ENCODE measurements around the gene EIF3A.

Gene EIF3A

DNA sequence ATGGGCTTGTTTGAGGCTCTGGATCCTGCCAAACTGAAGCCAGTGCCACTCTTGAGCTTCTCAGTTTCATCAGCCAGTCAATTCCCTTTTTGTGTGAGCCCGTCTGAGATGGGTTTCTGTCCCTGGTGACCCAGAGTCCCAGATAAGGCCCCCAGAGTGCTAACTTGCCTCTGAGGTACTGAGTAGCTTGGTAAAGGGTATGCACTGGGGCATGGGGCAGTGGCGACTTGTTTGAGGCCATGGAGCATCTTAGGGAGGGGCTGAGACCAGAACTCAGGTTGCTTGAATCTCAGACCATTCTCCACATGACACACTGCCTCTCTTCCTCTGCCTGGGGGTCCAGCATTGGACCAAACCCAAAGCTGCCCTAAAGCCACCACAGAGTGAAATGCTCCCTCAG is 86.3 kb downstream of the EIF3A start:
- Histone ChIP-seq H3K36me3 (ENCODE audit: insufficient read depth, low read length) (no peaks in the 10 kb centered on the region), H3K27ac (ENCODE audit: low read depth, low read length) (no peak overlapping the region), H3K9me3 (ENCODE audit: low read length) (no peaks in the 10 kb centered on the region), H3K27me3 (ENCODE audit: control insufficient read depth in 1 of 2, insufficient read depth in 2 of 2, low read length in 2 of 2) (no peaks in the 10 kb centered on the region), H3K4me3 (ENCODE audit: low read depth in 1 of 2, low read length in 2 of 2) (no peak overlapping the region), H3K4me1 (ENCODE audit: insufficient read depth, low read length) (no peaks in the 10 kb centered on the region), H3K9ac (ENCODE audit: low read length) (no peak overlapping the region)

DNA sequence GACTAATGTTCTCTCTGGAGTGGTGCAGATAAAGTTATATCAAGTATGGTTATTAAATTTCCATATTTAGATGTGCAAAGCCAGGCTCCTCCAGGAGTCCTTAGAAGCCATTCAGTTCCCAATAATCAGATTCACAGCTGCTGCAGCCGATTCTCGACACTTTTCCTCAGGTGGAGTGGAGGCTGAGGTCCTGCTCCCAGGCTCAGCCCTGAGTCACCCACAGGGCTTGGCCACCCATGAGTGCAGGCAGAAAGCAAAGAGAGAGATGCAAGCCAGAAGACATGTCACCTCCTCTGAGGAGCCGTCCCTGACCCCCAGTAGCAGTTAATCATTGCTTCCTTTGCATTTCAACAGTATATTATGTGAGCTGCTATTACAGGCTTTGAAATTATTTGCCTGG is 87.4 kb downstream of the EIF3A start:
- Histone ChIP-seq H3K9ac (ENCODE audit: low read length) (no peak overlapping the region), H3K9me3 (ENCODE audit: low read length) (no peaks in the 10 kb centered on the region), H3K4me1 (ENCODE audit: insufficient read depth, low read length) (no peaks in the 10 kb centered on the region), H3K27ac (ENCODE audit: low read depth, low read length) (no peak overlapping the region), H3K36me3 (ENCODE audit: insufficient read depth, low read length) (no peaks in the 10 kb centered on the region), H3K27me3 (ENCODE audit: control insufficient read depth in 1 of 2, insufficient read depth in 2 of 2, low read length in 2 of 2) (no peaks in the 10 kb centered on the region), H3K4me3 (ENCODE audit: low read depth in 1 of 2, low read length in 2 of 2) (no peak overlapping the region)

DNA sequence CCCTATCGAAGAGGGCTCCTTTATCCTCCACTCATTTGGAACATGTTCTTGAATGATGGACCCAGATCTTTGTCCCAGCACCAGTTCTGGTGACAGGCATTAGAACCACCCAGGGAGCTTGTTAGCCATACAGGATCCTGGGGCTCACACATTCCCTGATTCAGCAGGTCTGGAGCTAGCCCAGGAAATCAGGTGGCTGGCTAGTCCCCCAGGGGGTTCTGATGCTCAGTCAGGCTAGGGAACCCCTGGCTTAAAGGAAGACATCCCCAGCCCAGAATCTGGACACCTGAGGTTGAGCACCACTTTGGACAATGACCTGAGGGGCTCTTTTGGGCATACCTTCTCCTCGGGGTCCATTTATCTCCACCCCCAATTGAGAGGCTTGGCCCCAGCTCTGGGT is 88.1 kb downstream of the EIF3A start:
- H3K27me3 ChIP-seq (ENCODE audit: control insufficient read depth in 1 of 2, insufficient read depth in 2 of 2, low read length in 2 of 2), result no peaks in the 10 kb centered on the region
- no peak overlapping the region for H3K27ac ChIP-seq (ENCODE audit: low read depth, low read length)
- no peaks in the 10 kb centered on the region for H3K4me1 ChIP-seq (ENCODE audit: insufficient read depth, low read length)
- no peak overlapping the region for H3K9ac ChIP-seq (ENCODE audit: low read length)
- no peaks in the 10 kb centered on the region for H3K9me3 ChIP-seq (ENCODE audit: low read length)
- no peak overlapping the region for H3K4me3 ChIP-seq (ENCODE audit: low read depth in 1 of 2, low read length in 2 of 2)
- H3K36me3 ChIP-seq (ENCODE audit: insufficient read depth, low read length), result no peaks in the 10 kb centered on the region

DNA sequence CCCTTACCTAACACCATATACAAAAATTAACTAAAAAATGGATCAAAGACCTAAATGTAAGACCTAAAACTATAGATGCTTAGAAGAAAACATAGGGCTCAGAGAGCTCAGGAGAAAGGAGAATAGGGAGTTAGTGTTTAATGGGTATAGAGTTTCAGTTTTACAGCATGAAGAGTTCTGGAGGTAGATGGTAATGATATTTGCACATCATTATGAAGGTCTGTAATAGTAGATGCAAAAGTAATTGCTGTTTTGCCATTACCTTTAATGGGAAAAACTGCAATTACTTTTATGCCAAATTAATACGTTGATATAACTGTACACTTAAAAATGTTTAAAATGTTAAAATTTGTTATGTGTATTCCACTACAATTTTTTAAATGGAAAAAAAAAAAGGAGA is 90.3 kb downstream of the EIF3A start:
- Histone ChIP-seq H3K9ac (ENCODE audit: low read length) (no peak overlapping the region), H3K4me3 (ENCODE audit: low read depth in 1 of 2, low read length in 2 of 2) (no peak overlapping the region), H3K27ac (ENCODE audit: low read depth, low read length) (no peak overlapping the region), H3K36me3 (ENCODE audit: insufficient read depth, low read length) (no peaks in the 10 kb centered on the region), H3K4me1 (ENCODE audit: insufficient read depth, low read length) (no peaks in the 10 kb centered on the region), H3K9me3 (ENCODE audit: low read length) (peaks cover 3% of the 10 kb centered on the region), H3K27me3 (ENCODE audit: control insufficient read depth in 1 of 2, insufficient read depth in 2 of 2, low read length in 2 of 2) (no peaks in the 10 kb centered on the region)

DNA sequence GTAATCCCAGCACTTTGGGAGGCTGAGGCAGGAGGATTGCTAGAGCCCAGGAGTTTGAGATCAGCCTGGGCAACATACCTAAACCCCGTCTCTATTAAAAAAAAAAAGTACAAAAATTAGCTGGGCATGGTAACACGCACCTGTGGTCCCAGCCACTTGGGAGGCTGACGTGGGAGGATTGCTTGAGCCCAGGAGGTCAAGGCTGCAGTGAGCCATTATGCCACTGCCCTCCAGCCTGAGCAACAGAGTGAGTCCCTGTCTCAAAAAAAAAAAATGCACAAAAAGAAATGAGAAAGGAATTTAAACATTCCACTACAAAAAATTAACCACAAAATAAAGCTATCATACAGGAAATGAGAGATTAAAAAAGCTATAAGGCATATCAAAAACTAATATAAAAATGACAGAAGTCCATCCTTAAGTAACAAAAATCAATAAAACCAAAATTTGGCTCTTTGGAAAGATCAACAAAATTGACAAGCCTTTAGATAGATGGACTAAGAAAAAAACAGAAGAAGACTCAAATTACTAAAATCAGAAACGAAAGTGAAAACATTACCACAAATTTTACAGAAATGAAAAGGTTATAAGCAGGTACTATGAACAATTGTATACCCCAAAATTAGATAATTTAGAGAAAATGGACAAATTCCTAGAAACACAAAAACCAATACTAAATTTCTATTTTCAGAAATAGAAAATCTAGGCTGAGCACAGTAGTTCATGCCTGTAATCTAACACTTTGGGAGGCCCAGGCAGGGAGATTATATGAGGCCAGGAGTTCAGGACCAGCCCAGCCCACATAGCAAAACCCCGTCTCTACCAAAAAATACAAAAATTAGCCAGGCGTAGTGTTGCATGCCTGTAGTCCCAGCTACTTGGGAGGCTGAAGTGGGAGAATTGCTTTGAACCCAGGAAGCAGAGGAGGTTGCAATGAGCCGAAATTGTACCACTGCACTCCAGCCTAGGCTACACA is 93.5 kb downstream of the EIF3A start:
- no peak overlapping the region for H3K4me3 ChIP-seq (ENCODE audit: low read depth in 1 of 2, low read length in 2 of 2)
- H3K27ac ChIP-seq (ENCODE audit: low read depth, low read length), result no peak overlapping the region
- no peak overlapping the region for H3K9ac ChIP-seq (ENCODE audit: low read length)
- no peaks in the 10 kb centered on the region for H3K4me1 ChIP-seq (ENCODE audit: insufficient read depth, low read length)
- peaks cover 3% of the 10 kb centered on the region for H3K9me3 ChIP-seq (ENCODE audit: low read length)
- no peaks in the 10 kb centered on the region for H3K27me3 ChIP-seq (ENCODE audit: control insufficient read depth in 1 of 2, insufficient read depth in 2 of 2, low read length in 2 of 2)
- no peaks in the 10 kb centered on the region for H3K36me3 ChIP-seq (ENCODE audit: insufficient read depth, low read length)

DNA sequence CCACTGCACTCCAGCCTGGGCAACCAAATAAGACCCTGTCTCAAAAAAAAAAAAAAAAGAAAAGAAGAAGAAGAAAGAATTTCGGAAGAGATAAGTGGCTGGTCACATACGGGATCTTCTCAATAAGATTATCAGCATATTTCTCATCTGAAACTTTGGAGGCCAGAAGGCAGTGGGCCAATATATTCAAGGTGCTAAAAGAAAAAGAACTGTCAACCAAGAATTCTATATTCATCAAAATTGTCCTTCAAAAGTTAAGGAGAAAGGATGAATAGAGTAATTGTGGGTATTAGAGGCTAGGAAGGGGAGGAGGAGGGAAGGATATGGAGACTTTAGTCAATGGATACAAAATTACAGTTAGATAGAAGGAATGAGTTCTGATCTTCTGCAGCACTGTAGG is 95.0 kb downstream of the EIF3A start:
- peaks cover 3% of the 10 kb centered on the region for H3K9me3 ChIP-seq (ENCODE audit: low read length)
- no peaks in the 10 kb centered on the region for H3K4me1 ChIP-seq (ENCODE audit: insufficient read depth, low read length)
- H3K36me3 ChIP-seq (ENCODE audit: insufficient read depth, low read length), result no peaks in the 10 kb centered on the region
- no peak overlapping the region for H3K27ac ChIP-seq (ENCODE audit: low read depth, low read length)
- H3K27me3 ChIP-seq (ENCODE audit: control insufficient read depth in 1 of 2, insufficient read depth in 2 of 2, low read length in 2 of 2), result no peaks in the 10 kb centered on the region
- H3K4me3 ChIP-seq (ENCODE audit: low read depth in 1 of 2, low read length in 2 of 2), result no peak overlapping the region
- H3K9ac ChIP-seq (ENCODE audit: low read length), result no peak overlapping the region
